H1 (cell line): Measurements from ENCODE around the gene ST8SIA5. TPM values are rescaled to one million over a fixed set of nuclear protein-coding genes. Genes with fewer than 3 reads are reported as not detected.

Experiments
- CTCF ChIA-PET: fragments of 300-600 bp; sonication (Branson Sonifier 250); formaldehyde crosslinking; loops from one replicate; lab custom pipeline; 2021; ENCODE audit not compliant: partially characterized antibody; lab: Charles Lee
- POLR2A ChIA-PET: fragments of 300-600 bp; sonication (Branson Sonifier 250); formaldehyde crosslinking; loops from one replicate; lab custom pipeline; 2021; ENCODE audit warnings: inconsistent platforms; ENCODE audit not compliant: partially characterized antibody; lab: Charles Lee
- DNase-seq, 2 experiments: peaks; one replicate each; pipeline versions ENCODE4 v3.0.0 to v3.0.0-alpha.2; 2010 to 2022; ENCODE audit warnings: low spot score in 2 of 2, low read depth in 1 of 2, mixed read lengths in 1 of 2
- FAIRE-seq: peaks from 2 replicates; lab custom pipeline; 2011; peaks lifted over from hg19 to GRCh38; lab: Jason Lieb, UNC
- H2AFZ ChIP-seq: 2 replicates; pipeline ENCODE4 v1.8.1; 2012; ENCODE audit warnings: low read length, inconsistent platforms
- H2AK5ac ChIP-seq: 2 replicates; pipeline ENCODE4 v1.6.1; 2013; ENCODE audit warnings: low read depth, low read length
- H2BK120ac ChIP-seq: replicated peaks from 2 replicates; pipeline ENCODE3; 2013; ENCODE audit warnings: low read depth, low read length, inconsistent platforms
- H2BK12ac ChIP-seq: 2 replicates; pipeline ENCODE4 v1.6.1; 2013; ENCODE audit warnings: low read depth, low read length
- H2BK15ac ChIP-seq: 2 replicates; pipeline ENCODE4 v1.6.1; 2013; ENCODE audit warnings: low read length
- H2BK20ac ChIP-seq: 2 replicates; pipeline ENCODE4 v1.6.1; 2013; ENCODE audit warnings: low read length
- H2BK5ac ChIP-seq: 2 replicates; pipeline ENCODE4 v1.6.1; 2013; ENCODE audit warnings: low read depth, low read length
- H3K14ac ChIP-seq: 2 replicates; pipeline ENCODE4 v1.6.1; 2013; ENCODE audit warnings: inconsistent platforms; ENCODE audit not compliant: insufficient read length
- H3K18ac ChIP-seq: 2 replicates; pipeline ENCODE4 v1.6.1; 2013; ENCODE audit warnings: low read length; ENCODE audit errors: extremely low read depth
- H3K23ac ChIP-seq: 2 replicates; pipeline ENCODE4 v1.6.1; 2013; ENCODE audit warnings: inconsistent platforms; ENCODE audit not compliant: insufficient read length
- H3K23me2 ChIP-seq: 2 replicates; pipeline ENCODE4 v1.6.1; 2013; ENCODE audit warnings: low read depth, low read length
- H3K27ac ChIP-seq: 2 replicates; pipeline ENCODE4 v1.6.1; 2011; ENCODE audit warnings: low read depth, low read length, inconsistent platforms
- H3K27me3 ChIP-seq, 4 experiments: replicated peaks in 1 of 4; 1 replicate in 1 of 4; 2 replicates in 3 of 4; pipeline versions ENCODE4 v1.6.1 to v1.8.1; 2011 to 2013; ENCODE audit warnings: low read length in 3 of 4, mild to moderate bottlenecking in 3 of 4, inconsistent platforms in 2 of 4, mixed read lengths in 2 of 4, moderate library complexity in 1 of 4; ENCODE audit not compliant: control insufficient read depth in 3 of 4, insufficient read depth in 3 of 4; ENCODE audit errors: extremely low read depth in 1 of 4
- H3K36me3 ChIP-seq, 4 experiments: 2 replicates each; pipeline versions ENCODE4 v1.6.1 to v1.8.1; 2011 to 2013; ENCODE audit warnings: mild to moderate bottlenecking in 4 of 4, low read length in 3 of 4, moderate library complexity in 2 of 4, control low read depth in 1 of 4, inconsistent platforms in 1 of 4; ENCODE audit not compliant: insufficient read depth in 4 of 4, control insufficient read depth in 2 of 4
- H3K4ac ChIP-seq: replicated peaks from 2 replicates; pipeline ENCODE3; 2013; ENCODE audit warnings: low read length, low read depth, mixed read lengths, inconsistent platforms; ENCODE audit not compliant: insufficient read length
- H3K4me1 ChIP-seq, 4 experiments: replicated peaks in 1 of 4; 1 replicate in 1 of 4; 2 replicates in 3 of 4; pipeline versions ENCODE4 v1.6.1 to v1.8.1; 2011 to 2013; ENCODE audit warnings: low read length in 3 of 4, inconsistent platforms in 2 of 4, mixed read lengths in 1 of 4; ENCODE audit not compliant: insufficient read depth in 4 of 4, control insufficient read depth in 3 of 4
- H3K4me2 ChIP-seq, 2 experiments: 2 replicates each; pipeline versions ENCODE4 v1.6.1 to v1.8.1; 2011 to 2013; ENCODE audit warnings: low read depth in 2 of 2, low read length in 2 of 2, control low read depth in 1 of 2, inconsistent platforms in 1 of 2, mild to moderate bottlenecking in 1 of 2; ENCODE audit not compliant: insufficient read depth in 1 of 2
- H3K4me3 ChIP-seq, 4 experiments: fragments of 200-600, 300-600 bp in 1 of 4; sonication (generic), shearing (Covaris generic), sonication (Bioruptor Twin) in 1 of 4; 2 replicates each; pipeline versions ENCODE4 v1.5.1 to v1.8.1; 2011 to 2016; ENCODE audit warnings: low read length in 4 of 4, low read depth in 3 of 4, control low read depth in 2 of 4, inconsistent platforms in 2 of 4, mild to moderate bottlenecking in 2 of 4, mixed read lengths in 1 of 4, moderate library complexity in 1 of 4; ENCODE audit not compliant: insufficient read depth in 2 of 4; ENCODE audit errors: extremely low read depth in 1 of 4
- H3K56ac ChIP-seq: replicated peaks from 2 replicates; pipeline ENCODE3; 2013; ENCODE audit warnings: low read depth, mild to moderate bottlenecking, mixed read lengths, low read length, inconsistent platforms; ENCODE audit not compliant: insufficient read length
- H3K79me1 ChIP-seq: 2 replicates; pipeline ENCODE4 v1.6.1; 2013; ENCODE audit warnings: low read depth, low read length, control low read depth
- H3K79me2 ChIP-seq, 2 experiments: 2 replicates each; pipeline versions ENCODE4 v1.6.1 to v1.8.1; 2012 to 2013; ENCODE audit warnings: low read length in 2 of 2, mild to moderate bottlenecking in 2 of 2, inconsistent platforms in 1 of 2; ENCODE audit not compliant: insufficient read depth in 2 of 2, control insufficient read depth in 1 of 2
- H3K9ac ChIP-seq, 4 experiments: replicated peaks in 1 of 4; 1 replicate in 1 of 4; 2 replicates in 3 of 4; pipeline versions ENCODE4 v1.6.1 to v1.8.1; 2011 to 2013; ENCODE audit warnings: low read depth in 3 of 4, low read length in 3 of 4, control low read depth in 2 of 4, mild to moderate bottlenecking in 2 of 4, moderate library complexity in 2 of 4, inconsistent platforms in 1 of 4; ENCODE audit errors: extremely low read depth in 1 of 4
- H3K9me3 ChIP-seq, 2 experiments: 2 replicates each; pipeline versions ENCODE4 v1.6.1 to v1.8.1; 2012 to 2013; ENCODE audit warnings: mild to moderate bottlenecking in 2 of 2, moderate library complexity in 2 of 2, control low read depth in 1 of 2, inconsistent platforms in 1 of 2, low read depth in 1 of 2, low read length in 1 of 2, mixed read lengths in 1 of 2; ENCODE audit not compliant: insufficient read depth in 2 of 2
- H4K20me1 ChIP-seq, 2 experiments: replicated peaks in 1 of 2; 2 replicates each; pipeline versions ENCODE3 to v1.8.1; 2011 to 2013; ENCODE audit warnings: inconsistent platforms in 2 of 2, low read length in 2 of 2, mild to moderate bottlenecking in 1 of 2; ENCODE audit not compliant: insufficient read depth in 2 of 2, control insufficient read depth in 1 of 2
- H4K5ac ChIP-seq: 2 replicates; pipeline ENCODE4 v1.6.1; 2013; ENCODE audit warnings: low read length, low read depth, mixed read lengths, inconsistent platforms; ENCODE audit not compliant: insufficient read length
- H4K8ac ChIP-seq: 2 replicates; pipeline ENCODE4 v1.8.0; 2013; ENCODE audit warnings: mild to moderate bottlenecking, moderate library complexity, low read length, inconsistent platforms; ENCODE audit not compliant: insufficient read depth; ENCODE audit errors: extremely low read depth
- H4K91ac ChIP-seq: replicated peaks from 2 replicates; pipeline ENCODE3; 2013; ENCODE audit warnings: low read length, mixed read lengths, inconsistent platforms; ENCODE audit not compliant: insufficient read length
- POU5F1 ChIP-seq: IDR thresholded peaks from 2 replicates; pipeline ENCODE4 v1.6.1; 2011; ENCODE audit warnings: low read depth, mild to moderate bottlenecking, low read length, moderate library complexity
- RAD21 ChIP-seq, 2 experiments: IDR thresholded peaks in 1 of 2; conservative IDR thresholded peaks in 1 of 2; 2 replicates each; pipeline ENCODE4 v1.6.1; 2011; ENCODE audit warnings: low read depth in 2 of 2, low read length in 2 of 2, improper control_type of control experiment in 1 of 2, inconsistent platforms in 1 of 2, mild to moderate bottlenecking in 1 of 2, moderate library complexity in 1 of 2
- RFX5 ChIP-seq: IDR thresholded peaks from 2 replicates; pipeline ENCODE4 v1.6.1; 2011; ENCODE audit warnings: low read depth, low read length, improper control_type of control experiment, borderline replicate concordance
- WGBS, 2 experiments: shearing (Covaris generic) in 1 of 2; methylation state at CpG; one replicate each; pipeline versions ENCODE4 v1.1.6 to v1.1.7; 2013 to 2015; ENCODE audit warnings: low lambda C conversion rate in 2 of 2, mixed read lengths in 2 of 2, inconsistent platforms in 1 of 2, low coverage in 1 of 2, missing lambda C conversion rate in 1 of 2; ENCODE audit not compliant: insufficient replicate concordance in 2 of 2, insufficient coverage in 1 of 2, insufficient read length in 1 of 2; ENCODE audit errors: extremely low coverage in 1 of 2, missing lambda C conversion rate in 1 of 2; 5-methylcytosine and 5-hydroxymethylcytosine counted together
- polyA plus RNA-seq, 7 experiments: library from polyadenylated mRNA; depleted of rRNA in 3 of 7; stranded (reverse) in 5 of 7; unstranded in 2 of 7; fragments of >200 nt in 5 of 7; fragments of 200-250 nt in 2 of 7; gene quantifications; 1 replicate in 5 of 7; 2 replicates in 1 of 7; 4 replicates in 1 of 7; pipeline versions ENCODE4 v1.2.1 to v1.2.3, GENCODE V29; 2011 to 2013; ENCODE audit warnings: missing spikeins in 2 of 7, mixed read lengths in 2 of 7
- total RNA-seq: library from RNA; stranded (reverse); fragmentation: NEBNext Ultra II Directional; extraction: Animal tissue kit (Norgen Biotek cat#: 25700); gene quantifications from 2 replicates; pipeline ENCODE4 v1.2.1, GENCODE V29; 2021
- TF ChIP-seq, protein P1 (sequence below), 3 experiments: IDR thresholded peaks; 1 replicate in 2 of 3; 2 replicates in 1 of 3; pipeline versions ENCODE4 v1.5.1 to v1.6.1; 2011; ENCODE audit warnings: low read length in 3 of 3, mild to moderate bottlenecking in 3 of 3, inconsistent platforms in 2 of 3, low read depth in 1 of 3, moderate library complexity in 1 of 3; ENCODE audit not compliant: insufficient read depth in 1 of 3; ENCODE audit errors: control extremely low read depth in 1 of 3

ST8SIA5 gene
- total and polyA plus RNA-seq, 2 of the 8 experiments (the other 6 are each of a cell fraction or from before 2014, with no cell fraction given) = 2.4 to 6.3 TPM

DNA sequence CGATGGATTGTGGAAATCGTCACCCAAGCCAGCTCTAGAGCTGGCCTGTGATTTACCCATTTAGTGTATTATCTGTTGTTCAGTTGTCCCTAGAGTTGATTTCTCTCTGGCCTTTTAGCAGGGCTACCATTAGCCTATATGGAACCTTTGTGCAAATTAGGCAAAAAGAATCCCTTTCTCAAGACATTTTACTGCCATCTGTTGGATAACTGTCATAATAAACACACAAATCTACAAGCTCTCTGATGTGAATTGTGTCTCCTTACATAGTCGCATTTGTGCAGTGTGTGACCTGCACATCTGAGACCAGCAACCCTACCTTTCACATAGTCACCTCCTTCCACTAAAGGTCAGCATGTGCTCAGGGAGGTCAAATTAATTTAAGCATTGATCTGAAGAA lies 133.9 kb downstream of the ST8SIA5 start:
- FAIRE-seq (peak; percentile 45), DNase-seq (no peak)
- TF ChIP-seq, protein P1, sequence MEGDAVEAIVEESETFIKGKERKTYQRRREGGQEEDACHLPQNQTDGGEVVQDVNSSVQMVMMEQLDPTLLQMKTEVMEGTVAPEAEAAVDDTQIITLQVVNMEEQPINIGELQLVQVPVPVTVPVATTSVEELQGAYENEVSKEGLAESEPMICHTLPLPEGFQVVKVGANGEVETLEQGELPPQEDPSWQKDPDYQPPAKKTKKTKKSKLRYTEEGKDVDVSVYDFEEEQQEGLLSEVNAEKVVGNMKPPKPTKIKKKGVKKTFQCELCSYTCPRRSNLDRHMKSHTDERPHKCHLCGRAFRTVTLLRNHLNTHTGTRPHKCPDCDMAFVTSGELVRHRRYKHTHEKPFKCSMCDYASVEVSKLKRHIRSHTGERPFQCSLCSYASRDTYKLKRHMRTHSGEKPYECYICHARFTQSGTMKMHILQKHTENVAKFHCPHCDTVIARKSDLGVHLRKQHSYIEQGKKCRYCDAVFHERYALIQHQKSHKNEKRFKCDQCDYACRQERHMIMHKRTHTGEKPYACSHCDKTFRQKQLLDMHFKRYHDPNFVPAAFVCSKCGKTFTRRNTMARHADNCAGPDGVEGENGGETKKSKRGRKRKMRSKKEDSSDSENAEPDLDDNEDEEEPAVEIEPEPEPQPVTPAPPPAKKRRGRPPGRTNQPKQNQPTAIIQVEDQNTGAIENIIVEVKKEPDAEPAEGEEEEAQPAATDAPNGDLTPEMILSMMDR (IDR thresholded peaks at IDR 0.05; ENCODE audit: control extremely low read depth in 1 of 3, insufficient read depth in 1 of 3, low read depth in 1 of 3, low read length in 3 of 3) = peak in 2 of 3 experiments; percentile 4 to 19; a peak in 2 of 4 replicates
- TF ChIP-seq RAD21 (IDR thresholded peaks at IDR 0.05 in 1 of 2, conservative IDR thresholded peaks at IDR 0.05 in 1 of 2; ENCODE audit: low read depth in 2 of 2, low read length in 2 of 2) (peak; percentile 41 to 47), POU5F1 (no peak), RFX5 (no peak)
- Histone ChIP-seq H3K36me3 (no peaks in the 10 kb centered on the region), H4K5ac (no peak overlapping the region), H3K23me2 (no peaks in the 10 kb centered on the region), H2AFZ (no peak overlapping the region), H3K56ac (no peak overlapping the region), H3K4me2 (no peak overlapping the region), H4K20me1 (no peaks in the 10 kb centered on the region), H3K4me1 (peaks cover 0 to 3% (median 0%) of the 10 kb centered on the region in 4 experiments; a peak in 1 of 7 replicates), H4K91ac (no peak overlapping the region), H4K8ac (no peak overlapping the region), H2AK5ac (no peak overlapping the region), H3K79me2 (no peaks in the 10 kb centered on the region), H3K27ac (no peak overlapping the region), H3K23ac (no peak overlapping the region), H3K18ac (no peak overlapping the region), H2BK5ac (peak overlapping the region; percentile 20; the same call in 1 of the 2 replicates), H3K9ac (no peak overlapping the region), H2BK20ac (no peak overlapping the region), H2BK120ac (no peak overlapping the region), H3K79me1 (no peaks in the 10 kb centered on the region), H2BK12ac (no peak overlapping the region), H2BK15ac (no peak overlapping the region), H3K27me3 (no peaks in the 10 kb centered on the region), H3K4ac (no peak overlapping the region), H3K9me3 (no peaks in the 10 kb centered on the region), H3K4me3 (no peak overlapping the region), H3K14ac (no peak overlapping the region)
- 86% methylated on average over 3 of the region's 3 CpGs; no CpG with 5 or more reads in 1 of the 2 experiments for WGBS, 2 experiments
- POLR2A ChIA-PET = interaction anchor here (0.7 kb wide), 1 partner anchor 450 kb away, joined by 3 read pairs; a partner anchor contains a TSS
- CTCF ChIA-PET = interaction anchor here (0.6 to 5.6 kb wide), 17 partner anchors 12 to 345 kb away, joined by 3 to 64 read pairs (median 4); partner anchors contain the start of gene LOXHD1
